Activated CD8-positive, alpha-beta T cell treated with anti-CD3 and anti-CD28 coated beads for 36 hours (primary cell): ENCODE data around the gene FAU. TPM values are rescaled to one million over a fixed set of nuclear protein-coding genes. Genes with fewer than 3 reads are reported as not detected.

ENCODE experiments used
- ATAC-seq: fragments of 200-7000 bp; cut with Tn5 transposase; one replicate; pipeline ENCODE4 v1.10.0; 2021; ENCODE audit warnings: mild to moderate bottlenecking, moderate library complexity
- CTCF ChIA-PET: fragments of 350-600 bp; sonication (Branson Sonifier 250); formaldehyde crosslinking; loops from one replicate; lab custom pipeline; 2021; ENCODE audit warnings: antibody characterized with exemption; lab: Charles Lee
- POLR2A ChIA-PET: fragments of 350-600 bp; sonication (Branson Sonifier 250); formaldehyde crosslinking; loops from one replicate; lab custom pipeline; 2021; ENCODE audit warnings: antibody characterized with exemption; lab: Charles Lee
- DNase-seq: peaks from one replicate; pipeline ENCODE4 v3.0.0-alpha.2; 2020
- H3K27ac Mint-ChIP-seq: one replicate; pipeline ENCODE4 v1.8.0; 2021; ENCODE audit warnings: mild to moderate bottlenecking, mixed read lengths
- H3K27me3 Mint-ChIP-seq: one replicate; pipeline ENCODE4 v1.8.0; 2021; ENCODE audit warnings: mixed read lengths
- H3K36me3 Mint-ChIP-seq: one replicate; pipeline ENCODE4 v1.8.0; 2021; ENCODE audit warnings: low read depth, mixed read lengths
- H3K4me1 Mint-ChIP-seq: one replicate; pipeline ENCODE4 v1.8.0; 2021; ENCODE audit warnings: low read depth, mixed read lengths
- H3K4me3 Mint-ChIP-seq: one replicate; pipeline ENCODE4 v1.8.0; 2021; ENCODE audit warnings: mild to moderate bottlenecking, moderate library complexity, mixed read lengths
- H3K9me3 Mint-ChIP-seq: one replicate; pipeline ENCODE4 v1.8.0; 2021; ENCODE audit warnings: mixed read lengths
- intact Hi-C: fragments of 100-400 bp; cut with micrococcal nuclease; formaldehyde crosslinking; loops from one replicate; pipeline ENCODE4 v1.10.0; 2022
- total RNA-seq, 2 experiments: library from RNA; stranded (reverse); gene quantifications; one replicate each; pipeline ENCODE4 v1.2.3, GENCODE V29; 2021
- TF ChIP-seq, protein P1 (sequence below): fragments of 200-600 bp; IDR thresholded peaks from one replicate; pipeline ENCODE4 v1.8.0; 2022; ENCODE audit warnings: antibody characterized with exemption, mild to moderate bottlenecking

Gene FAU
- total RNA-seq, 2 experiments from 2014 or later, result 1,112 to 1,137 TPM

DNA sequence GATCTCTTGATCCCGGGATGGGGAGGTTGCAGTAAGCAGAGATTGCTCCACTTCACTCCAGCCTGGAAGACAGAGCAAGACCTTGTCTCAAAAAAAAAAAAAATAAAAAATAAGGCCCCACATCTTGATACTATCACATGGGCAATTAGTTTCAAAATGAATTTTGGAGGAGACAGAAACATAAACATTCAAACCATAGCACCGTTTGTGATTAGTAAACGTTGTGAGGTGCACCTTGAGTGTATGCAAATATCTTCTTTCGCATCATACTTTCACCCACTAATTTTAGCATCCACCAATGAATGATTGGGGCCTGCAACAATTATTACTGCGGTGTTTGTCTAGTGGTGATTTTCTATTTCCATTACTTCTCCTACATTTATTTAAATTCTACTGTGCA is 37.1 kb upstream of the FAU start:
- Mint-ChIP-seq H3K9me3 (no peaks in the 10 kb centered on the region), H3K27ac (no peak overlapping the region), H3K4me3 (no peak overlapping the region), H3K4me1 (no peaks in the 10 kb centered on the region), H3K27me3 (no peaks in the 10 kb centered on the region), H3K36me3 (no peaks in the 10 kb centered on the region)
- ChIA-PET POLR2A (no interaction called here), CTCF (interaction anchor here (1.3 kb wide), 1 partner anchor 66 kb away, joined by 3 read pairs; no protein-coding TSS in a partner anchor)
- intact Hi-C loops, result no loop called here
- no peak for DNase-seq
- TF ChIP-seq, protein P1, sequence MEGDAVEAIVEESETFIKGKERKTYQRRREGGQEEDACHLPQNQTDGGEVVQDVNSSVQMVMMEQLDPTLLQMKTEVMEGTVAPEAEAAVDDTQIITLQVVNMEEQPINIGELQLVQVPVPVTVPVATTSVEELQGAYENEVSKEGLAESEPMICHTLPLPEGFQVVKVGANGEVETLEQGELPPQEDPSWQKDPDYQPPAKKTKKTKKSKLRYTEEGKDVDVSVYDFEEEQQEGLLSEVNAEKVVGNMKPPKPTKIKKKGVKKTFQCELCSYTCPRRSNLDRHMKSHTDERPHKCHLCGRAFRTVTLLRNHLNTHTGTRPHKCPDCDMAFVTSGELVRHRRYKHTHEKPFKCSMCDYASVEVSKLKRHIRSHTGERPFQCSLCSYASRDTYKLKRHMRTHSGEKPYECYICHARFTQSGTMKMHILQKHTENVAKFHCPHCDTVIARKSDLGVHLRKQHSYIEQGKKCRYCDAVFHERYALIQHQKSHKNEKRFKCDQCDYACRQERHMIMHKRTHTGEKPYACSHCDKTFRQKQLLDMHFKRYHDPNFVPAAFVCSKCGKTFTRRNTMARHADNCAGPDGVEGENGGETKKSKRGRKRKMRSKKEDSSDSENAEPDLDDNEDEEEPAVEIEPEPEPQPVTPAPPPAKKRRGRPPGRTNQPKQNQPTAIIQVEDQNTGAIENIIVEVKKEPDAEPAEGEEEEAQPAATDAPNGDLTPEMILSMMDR, result no peak
- no peak for ATAC-seq

DNA sequence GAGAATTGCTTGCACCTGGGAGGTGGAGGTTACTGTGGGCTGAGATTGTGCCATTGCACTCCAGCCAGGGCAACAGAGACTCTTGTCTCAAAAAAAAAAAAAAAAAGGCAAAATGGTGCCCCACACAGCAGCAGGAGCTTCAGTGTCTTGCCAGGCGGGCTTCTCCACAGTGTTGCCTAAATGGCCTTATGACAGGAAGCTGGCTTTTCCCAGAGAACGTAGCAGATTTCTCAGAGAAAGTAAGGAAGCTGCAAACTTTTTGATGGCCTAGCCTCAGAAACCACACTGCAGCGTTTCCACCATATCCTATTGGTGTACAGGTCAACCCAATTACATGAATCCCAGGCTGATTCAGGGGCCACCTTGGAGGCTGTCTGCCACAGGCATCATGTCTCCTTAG is 35.4 kb upstream of the FAU start:
- POLR2A ChIA-PET, result interaction anchor here (1.2 kb wide), 1 partner anchor 22 kb away, joined by 3 read pairs; no protein-coding TSS in a partner anchor
- no peak overlapping the region for H3K4me3 Mint-ChIP-seq
- DNase-seq, result no peak

DNA sequence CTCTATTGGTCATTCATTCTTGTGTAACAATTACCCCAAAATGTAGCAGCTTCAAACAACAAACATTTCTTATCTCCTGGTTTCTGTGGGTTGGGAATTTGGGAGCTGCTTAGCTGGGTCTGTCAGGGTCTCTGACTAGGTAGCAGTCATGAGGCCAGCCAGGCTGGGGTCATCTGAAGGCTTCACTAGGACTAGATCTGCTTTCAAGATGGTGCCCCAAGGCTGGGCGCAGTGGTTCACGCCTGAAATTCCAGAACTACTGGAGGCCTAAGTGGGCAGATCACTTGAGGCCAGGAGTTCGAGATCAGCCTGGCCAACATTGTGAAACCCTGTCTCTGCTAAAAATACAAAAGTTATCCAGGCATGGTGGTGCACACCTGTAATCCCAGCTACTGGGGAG is 35.0 kb upstream of the FAU start:
- Mint-ChIP-seq H3K4me1 (no peaks in the 10 kb centered on the region), H3K27ac (no peak overlapping the region), H3K36me3 (no peaks in the 10 kb centered on the region), H3K27me3 (no peaks in the 10 kb centered on the region), H3K4me3 (no peak overlapping the region), H3K9me3 (no peaks in the 10 kb centered on the region)
- DNase-seq (no peak), ATAC-seq (no peak)
- TF ChIP-seq, protein P1, result no peak
- ChIA-PET CTCF (no interaction called here), POLR2A (interaction anchor here (1.2 kb wide), 1 partner anchor 21 kb away, joined by 3 read pairs; no protein-coding TSS in a partner anchor)
- intact Hi-C loops, result no loop called here

More for the DNA sequence above, 35.4 kb upstream of the FAU start:
- TF ChIP-seq, protein P1, result no peak
- ATAC-seq, result no peak
- Mint-ChIP-seq H3K36me3 (no peaks in the 10 kb centered on the region), H3K9me3 (no peaks in the 10 kb centered on the region), H3K27ac (no peak overlapping the region), H3K4me1 (no peaks in the 10 kb centered on the region), H3K27me3 (no peaks in the 10 kb centered on the region)
- intact Hi-C loops, result no loop called here
- CTCF ChIA-PET, result no interaction called here

DNA sequence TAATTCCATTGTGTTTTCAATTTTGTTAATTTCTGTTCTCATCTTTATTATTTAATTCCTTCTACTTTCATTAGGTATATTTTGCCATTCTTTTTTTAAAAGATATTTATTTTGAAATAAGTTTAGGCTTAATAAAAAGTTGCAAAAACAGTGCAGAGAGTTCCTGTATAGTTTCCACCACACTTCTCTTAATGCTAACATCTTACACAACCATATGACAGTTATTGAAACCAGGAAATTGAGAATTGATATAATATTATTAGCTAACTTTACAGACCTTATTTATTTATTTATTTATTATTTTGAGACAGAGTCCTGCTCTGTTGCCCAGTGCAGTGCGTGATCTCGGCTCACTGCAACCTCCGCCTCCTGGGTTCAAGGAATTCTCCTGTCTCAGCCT is 34.3 kb upstream of the FAU start:
- CTCF ChIA-PET, result no interaction called here
- Mint-ChIP-seq H3K4me1 (no peaks in the 10 kb centered on the region), H3K9me3 (no peaks in the 10 kb centered on the region)

DNA sequence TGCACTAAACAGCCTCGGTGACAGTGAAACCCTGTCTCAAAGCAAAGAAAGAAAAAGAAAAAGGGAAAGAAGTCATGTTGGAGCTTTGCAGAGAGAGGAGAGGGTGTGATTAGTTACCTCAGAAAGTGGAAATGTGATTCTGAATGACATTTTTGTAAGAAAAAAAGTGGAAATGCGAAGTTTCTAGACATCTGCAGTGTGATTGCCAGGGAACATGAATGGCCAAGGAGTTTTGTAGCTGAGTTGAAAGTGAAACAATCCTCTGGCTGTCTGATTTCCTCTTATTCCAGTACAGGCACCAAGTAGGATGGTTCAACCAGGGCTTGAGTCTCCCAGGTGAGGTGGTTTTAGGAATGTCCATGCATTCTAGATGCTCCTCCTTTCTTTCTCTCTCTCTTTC is 30.2 kb upstream of the FAU start:
- Mint-ChIP-seq H3K9me3 (no peaks in the 10 kb centered on the region), H3K4me1 (no peaks in the 10 kb centered on the region), H3K27ac (no peak overlapping the region), H3K4me3 (no peak overlapping the region), H3K36me3 (no peaks in the 10 kb centered on the region), H3K27me3 (no peaks in the 10 kb centered on the region)
- ChIA-PET CTCF (interaction anchor here (1.3 kb wide), 1 partner anchor 52 kb away, joined by 3 read pairs; no protein-coding TSS in a partner anchor), POLR2A (no interaction called here)
- TF ChIP-seq, protein P1, result no peak
- DNase-seq (no peak), ATAC-seq (no peak)
- intact Hi-C loops, result no loop called here

More for the DNA sequence above, 34.3 kb upstream of the FAU start:
- TF ChIP-seq, protein P1, result no peak
- no peak overlapping the region for H3K27ac Mint-ChIP-seq
- DNase-seq, result no peak
- POLR2A ChIA-PET, result interaction anchor here (1.2 kb wide), 1 partner anchor 21 kb away, joined by 3 read pairs; no protein-coding TSS in a partner anchor
- H3K36me3 Mint-ChIP-seq, result no peaks in the 10 kb centered on the region
- no peak for ATAC-seq
- intact Hi-C loops, result no loop called here
- H3K27me3 Mint-ChIP-seq, result no peaks in the 10 kb centered on the region
- H3K4me3 Mint-ChIP-seq, result no peak overlapping the region
